Lower lobe of right lung (tissue), 2 donors: Measurements from ENCODE around the gene FRY. TPM values are rescaled to one million over a fixed set of nuclear protein-coding genes. Genes with fewer than 3 reads are reported as not detected.
A peak's percentile ranks its signal among the peaks of the same experiment; 100 is the strongest.

Source experiments
- ATAC-seq, 2 donors: fragments of 200-7000 bp; cut with Tn5 transposase; one replicate each; pipeline ENCODE4 v1.9.1; 2020 to 2022; ENCODE audit warnings: mild to moderate bottlenecking in 2 of 2, moderate library complexity in 2 of 2
- DNase-seq: peaks from one replicate; pipeline ENCODE4 v3.0.0-alpha.2; 2020
- H3K27ac ChIP-seq: fragments of 200-600 bp; one replicate; pipeline ENCODE4 v1.8.0; 2022
- H3K27me3 ChIP-seq: fragments of 200-600 bp; one replicate; pipeline ENCODE4 v1.8.0; 2022; ENCODE audit warnings: low read depth
- H3K36me3 ChIP-seq: fragments of 200-600 bp; one replicate; pipeline ENCODE4 v1.8.0; 2022; ENCODE audit warnings: mild to moderate bottlenecking
- H3K4me1 ChIP-seq: fragments of 200-600 bp; one replicate; pipeline ENCODE4 v1.8.0; 2022
- H3K4me3 ChIP-seq: fragments of 200-600 bp; one replicate; pipeline ENCODE4 v1.8.0; 2022; ENCODE audit warnings: mild to moderate bottlenecking
- H3K9me3 ChIP-seq: fragments of 200-600 bp; one replicate; pipeline ENCODE4 v1.8.0; 2022
- CTCF ChIP-seq: fragments of 200-600 bp; IDR thresholded peaks from one replicate; pipeline ENCODE4 v1.8.0; 2022; ENCODE audit warnings: antibody characterized with exemption, mild to moderate bottlenecking
- intact Hi-C: fragments of 100-400 bp; cut with DNase I; formaldehyde crosslinking; loops from one replicate; pipeline ENCODE4 v1.11.0; 2022
- total RNA-seq: library from RNA; stranded (reverse); fragmentation: NEBNext Ultra II Directional; extraction: Animal tissue kit (Norgen Biotek cat#: 25700); gene quantifications from one replicate; pipeline ENCODE4 v1.2.1, GENCODE V29; 2021
- donor health status: DM: no; HTN: yes; CAD: no; lungs with severe emphysema.

Gene FRY
- total RNA-seq, 1 donor from 2014 or later: 93.7 TPM

DNA sequence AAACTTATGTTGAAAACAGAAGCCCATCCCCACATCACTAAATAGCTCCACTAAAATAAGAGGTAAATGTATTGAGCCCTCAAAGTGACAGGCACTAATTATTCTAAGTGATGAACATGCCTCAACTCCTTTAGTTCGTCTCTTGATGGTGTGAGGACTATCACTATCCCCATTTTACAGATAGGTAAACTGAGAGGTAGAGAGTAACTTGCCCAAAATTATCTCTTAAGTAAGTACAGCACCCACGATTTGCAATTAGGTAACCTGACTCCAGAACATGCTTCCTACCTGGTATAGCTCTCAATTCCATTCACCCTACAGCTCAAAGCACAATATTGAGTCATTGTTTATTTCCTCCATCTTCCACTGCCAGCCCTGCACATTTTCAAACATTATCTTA, 270.9 kb downstream of the FRY start:
- H3K27ac ChIP-seq: no peak overlapping the region
- peaks cover 6% of the 10 kb centered on the region for H3K36me3 ChIP-seq
- ATAC-seq (no peak), DNase-seq (no peak)
- intact Hi-C loops: no loop called here
- no peak for TF ChIP-seq CTCF
- H3K27me3 ChIP-seq: no peaks in the 10 kb centered on the region
- H3K9me3 ChIP-seq: no peaks in the 10 kb centered on the region
- no peaks in the 10 kb centered on the region for H3K4me1 ChIP-seq
- H3K4me3 ChIP-seq: no peak overlapping the region

DNA sequence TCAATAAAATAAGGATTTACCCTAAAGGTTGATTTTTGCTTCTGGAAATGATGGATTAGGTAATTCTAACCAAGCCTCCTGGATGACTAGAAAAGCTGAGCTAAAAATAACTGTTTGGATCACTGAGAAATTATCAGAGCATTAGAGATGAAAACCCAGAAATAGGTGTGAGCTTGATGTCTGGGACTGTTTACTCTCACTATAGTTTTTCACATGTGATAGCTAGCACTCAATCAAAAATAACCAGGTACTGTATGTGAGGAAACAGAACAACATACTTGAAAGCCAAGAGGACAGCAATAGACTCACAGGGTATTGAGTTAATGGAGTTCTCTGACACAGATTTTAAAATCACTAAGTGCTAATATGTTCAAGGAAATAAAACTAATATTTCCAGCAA, 274.1 kb downstream of the FRY start:
- Histone ChIP-seq H3K4me1 (peaks cover 14% of the 10 kb centered on the region), H3K9me3 (no peaks in the 10 kb centered on the region), H3K4me3 (no peak overlapping the region), H3K36me3 (no peaks in the 10 kb centered on the region), H3K27ac (no peak overlapping the region), H3K27me3 (no peaks in the 10 kb centered on the region)
- no peak for DNase-seq
- no peak for ATAC-seq
- intact Hi-C loops: no loop called here
- no peak for TF ChIP-seq CTCF

DNA sequence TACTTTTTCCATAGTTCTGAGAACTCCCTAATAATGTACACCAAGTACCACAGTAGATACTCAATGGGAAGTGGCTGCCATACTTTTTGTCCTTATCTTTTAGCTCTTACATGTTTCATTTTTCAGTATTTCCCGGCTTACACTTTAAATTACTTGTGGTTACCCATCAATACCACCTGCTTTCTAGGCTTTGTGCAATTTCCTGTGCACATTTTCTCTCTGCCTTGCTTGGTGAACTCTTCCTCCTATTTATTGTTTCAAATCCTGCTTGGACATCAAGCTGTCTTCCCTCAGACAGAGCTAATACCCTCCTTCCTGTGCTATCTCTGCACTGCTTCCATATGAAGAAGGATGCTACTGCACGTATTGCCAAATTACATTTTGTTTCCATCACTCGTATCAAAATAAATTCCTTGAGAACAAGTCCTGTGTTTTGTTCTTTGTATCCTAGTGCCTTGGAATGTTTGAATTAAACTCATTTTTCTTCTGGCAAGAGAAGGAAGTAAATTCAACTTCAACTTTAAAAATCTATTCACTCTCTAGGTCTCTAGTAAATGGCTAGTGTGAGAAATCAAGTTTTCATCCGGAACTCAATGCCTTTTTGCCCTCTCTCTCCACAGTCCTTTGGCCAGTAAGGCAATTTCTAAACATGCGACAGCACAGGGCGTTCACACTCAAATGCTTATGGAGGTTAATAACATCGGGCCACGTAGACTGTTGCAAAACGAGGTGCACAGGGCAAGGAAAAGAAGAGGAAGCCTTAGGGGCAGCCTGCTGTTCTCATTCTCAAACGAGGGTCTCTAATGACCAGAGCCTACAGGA, 277.9 kb downstream of the FRY start:
- ATAC-seq (peak; percentile 73 to 78), DNase-seq (no peak)
- Histone ChIP-seq H3K4me3 (peak overlapping the region; percentile 39), H3K36me3 (no peaks in the 10 kb centered on the region), H3K27me3 (no peaks in the 10 kb centered on the region), H3K4me1 (peaks cover 14% of the 10 kb centered on the region), H3K9me3 (no peaks in the 10 kb centered on the region), H3K27ac (peak overlapping the region; percentile 58)
- no peak for TF ChIP-seq CTCF
- intact Hi-C loops: loop anchor here (10.0 kb wide), 1 partner anchor 395 kb away; no protein-coding TSS in a partner anchor

- H3K9me3 ChIP-seq: no peaks in the 10 kb centered on the region
- peaks cover 14% of the 10 kb centered on the region for H3K4me1 ChIP-seq
- DNase-seq: no peak
- TF ChIP-seq CTCF: peak; percentile 79
- intact Hi-C loops: loop anchor here (10.0 kb wide), 1 partner anchor 395 kb away; no protein-coding TSS in a partner anchor
- H3K4me3 ChIP-seq: peak overlapping the region; percentile 39
- peak overlapping the region; percentile 58 for H3K27ac ChIP-seq
- H3K36me3 ChIP-seq: no peaks in the 10 kb centered on the region
- ATAC-seq: peak; percentile 74 to 81
- H3K27me3 ChIP-seq: no peaks in the 10 kb centered on the region
These were observed 278.6 kb downstream of the FRY start for GRCh38 chr13:32310134-32310706.

DNA sequence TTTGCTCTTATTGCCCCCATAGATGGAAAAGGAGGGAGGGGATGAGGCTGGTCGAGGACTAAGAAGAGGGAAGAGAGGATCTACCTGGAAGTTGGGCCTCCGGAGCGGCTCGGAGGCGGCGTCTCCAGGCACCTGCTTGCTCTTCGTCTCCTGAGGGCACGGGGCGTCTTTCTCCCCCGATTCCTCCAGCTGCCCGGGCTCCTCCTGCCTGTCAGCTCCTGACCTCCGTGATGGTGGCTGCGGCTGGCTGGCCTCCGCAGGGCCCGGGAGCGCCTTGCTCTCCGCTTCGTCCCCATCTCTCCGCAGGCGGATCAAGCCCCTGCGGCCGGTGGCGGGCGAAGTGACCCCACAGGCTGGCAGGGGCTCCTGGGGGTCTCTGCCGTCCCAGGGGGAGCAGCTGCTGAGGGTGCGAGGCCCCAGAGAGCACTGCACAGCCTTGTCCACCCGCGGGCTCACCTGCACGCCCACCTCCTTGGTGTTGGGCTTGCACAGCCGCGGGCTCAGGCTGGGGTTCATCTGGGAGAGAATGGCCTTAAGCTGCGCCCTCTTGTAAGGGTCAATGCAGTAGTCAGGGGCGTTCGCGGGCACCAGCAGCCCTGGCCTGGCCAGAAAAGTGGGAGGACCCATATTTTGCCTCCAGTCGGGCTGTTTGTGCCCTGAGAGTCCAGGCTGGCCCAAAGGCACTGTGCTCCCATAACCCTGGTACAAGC, 279.8 kb downstream of the FRY start:
- ATAC-seq (no peak), DNase-seq (no peak)
- no peak overlapping the region for H3K4me3 ChIP-seq
- H3K9me3 ChIP-seq: no peaks in the 10 kb centered on the region
- peaks cover 14% of the 10 kb centered on the region for H3K4me1 ChIP-seq
- intact Hi-C loops: loop anchor here (10.0 kb wide), 1 partner anchor 397 kb away; no protein-coding TSS in a partner anchor
- H3K36me3 ChIP-seq: no peaks in the 10 kb centered on the region
- H3K27ac ChIP-seq: no peak overlapping the region
- no peaks in the 10 kb centered on the region for H3K27me3 ChIP-seq
- no peak for TF ChIP-seq CTCF
